Measurements from ENCODE around the gene MRRF.

The MRRF gene, protein sequence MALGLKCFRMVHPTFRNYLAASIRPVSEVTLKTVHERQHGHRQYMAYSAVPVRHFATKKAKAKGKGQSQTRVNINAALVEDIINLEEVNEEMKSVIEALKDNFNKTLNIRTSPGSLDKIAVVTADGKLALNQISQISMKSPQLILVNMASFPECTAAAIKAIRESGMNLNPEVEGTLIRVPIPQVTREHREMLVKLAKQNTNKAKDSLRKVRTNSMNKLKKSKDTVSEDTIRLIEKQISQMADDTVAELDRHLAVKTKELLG

GRCh38 chr9:122264360-122265148 lies at the start of gene MRRF, which contains the start of gene RBM18:
Gene MRRF, plus strand, starts transcription at chr9:122264882. Its CDS starts 6,010 bp downstream, at chr9:122270892.
Gene RBM18, minus strand, starts transcription at chr9:122264840. Its CDS starts 3,348 bp downstream, at chr9:122261492.
- DNase-seq (ENCODE audit: extremely low read depth in 1 of 2, low read depth in 1 of 2), result peak; percentile 82 to 87

DNA sequence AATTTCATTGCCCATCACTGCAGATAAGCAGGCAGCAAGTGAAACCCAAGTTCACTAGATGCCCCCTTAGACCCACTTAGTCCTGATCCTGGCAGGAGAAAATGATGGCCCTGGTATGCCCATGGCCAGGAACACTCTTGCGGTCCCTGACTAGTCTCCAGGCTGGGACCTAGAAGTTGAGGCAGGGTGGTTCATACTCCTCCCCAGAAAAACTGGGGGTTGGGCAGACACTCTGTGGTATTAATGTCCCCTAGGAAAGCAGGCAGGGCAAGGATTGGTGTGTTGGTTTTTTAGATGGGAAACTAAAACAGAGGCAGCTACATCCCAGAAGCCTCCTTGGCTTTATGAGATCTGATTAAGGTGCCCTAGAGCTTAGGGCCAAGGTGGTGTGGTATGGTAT lies 49.0 kb upstream of the MRRF start:
- no peak for DNase-seq (ENCODE audit: extremely low read depth in 1 of 2, low read depth in 1 of 2)

- no peak for DNase-seq (ENCODE audit: extremely low read depth in 1 of 2, low read depth in 1 of 2)
Observed at GRCh38 chr9:122216138-122216797, 48.4 kb upstream of the MRRF start.

DNA sequence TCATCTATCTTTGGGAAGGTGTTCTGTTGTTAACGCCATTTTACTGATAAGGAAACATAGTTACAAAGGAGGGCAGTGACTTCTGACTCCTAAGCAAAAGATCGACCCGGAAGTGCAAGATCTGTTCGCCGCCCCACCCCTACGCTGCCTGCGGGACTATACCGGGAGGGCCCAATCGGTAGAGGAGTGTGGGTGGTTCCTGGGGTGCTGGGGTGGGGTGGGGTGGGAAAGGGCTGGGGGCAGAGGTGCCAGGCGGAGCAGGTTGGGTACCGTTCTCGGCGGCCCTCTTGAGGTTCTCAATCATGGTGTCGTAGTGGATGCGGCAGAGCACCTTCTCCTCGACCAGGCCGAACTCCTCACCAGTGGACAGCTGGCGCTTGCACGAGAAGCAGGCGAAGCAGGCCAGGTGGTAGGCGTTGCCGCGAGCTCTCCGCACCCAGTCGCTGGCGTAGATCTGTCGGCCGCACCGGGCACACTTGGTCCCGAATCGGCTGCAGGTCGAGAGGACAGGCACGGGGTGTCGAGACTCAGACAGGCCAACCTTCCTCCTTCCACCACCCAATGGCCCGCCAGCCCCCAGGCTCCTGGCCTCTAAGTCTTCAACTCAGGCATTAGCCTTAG lies 47.8 kb upstream of the MRRF start:
- DNase-seq (ENCODE audit: extremely low read depth in 1 of 2, low read depth in 1 of 2), result no peak

DNA sequence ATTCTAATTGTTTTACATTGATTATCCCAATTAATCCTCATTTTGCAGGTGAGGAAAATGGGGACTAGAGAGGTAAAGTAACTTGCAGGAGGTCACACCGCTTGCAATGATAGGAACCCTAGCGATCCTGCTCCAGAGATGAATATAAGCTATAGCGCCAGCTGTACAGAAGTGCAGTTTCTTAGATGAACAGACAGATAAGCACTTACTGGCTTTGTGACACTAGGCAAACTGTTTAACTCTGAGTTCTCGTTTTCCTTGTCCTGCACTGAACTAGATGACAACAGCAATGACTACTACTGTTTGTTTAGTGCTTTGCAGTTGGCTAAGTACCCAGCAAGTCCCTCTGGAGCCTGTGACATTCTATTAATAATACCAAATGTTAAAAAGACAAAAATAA lies 47.0 kb upstream of the MRRF start:
- no peak for DNase-seq (ENCODE audit: extremely low read depth in 1 of 2, low read depth in 1 of 2)

- no peak for DNase-seq (ENCODE audit: extremely low read depth in 1 of 2, low read depth in 1 of 2)
Observed at GRCh38 chr9:122218071-122218934, 46.4 kb upstream of the MRRF start.

DNA sequence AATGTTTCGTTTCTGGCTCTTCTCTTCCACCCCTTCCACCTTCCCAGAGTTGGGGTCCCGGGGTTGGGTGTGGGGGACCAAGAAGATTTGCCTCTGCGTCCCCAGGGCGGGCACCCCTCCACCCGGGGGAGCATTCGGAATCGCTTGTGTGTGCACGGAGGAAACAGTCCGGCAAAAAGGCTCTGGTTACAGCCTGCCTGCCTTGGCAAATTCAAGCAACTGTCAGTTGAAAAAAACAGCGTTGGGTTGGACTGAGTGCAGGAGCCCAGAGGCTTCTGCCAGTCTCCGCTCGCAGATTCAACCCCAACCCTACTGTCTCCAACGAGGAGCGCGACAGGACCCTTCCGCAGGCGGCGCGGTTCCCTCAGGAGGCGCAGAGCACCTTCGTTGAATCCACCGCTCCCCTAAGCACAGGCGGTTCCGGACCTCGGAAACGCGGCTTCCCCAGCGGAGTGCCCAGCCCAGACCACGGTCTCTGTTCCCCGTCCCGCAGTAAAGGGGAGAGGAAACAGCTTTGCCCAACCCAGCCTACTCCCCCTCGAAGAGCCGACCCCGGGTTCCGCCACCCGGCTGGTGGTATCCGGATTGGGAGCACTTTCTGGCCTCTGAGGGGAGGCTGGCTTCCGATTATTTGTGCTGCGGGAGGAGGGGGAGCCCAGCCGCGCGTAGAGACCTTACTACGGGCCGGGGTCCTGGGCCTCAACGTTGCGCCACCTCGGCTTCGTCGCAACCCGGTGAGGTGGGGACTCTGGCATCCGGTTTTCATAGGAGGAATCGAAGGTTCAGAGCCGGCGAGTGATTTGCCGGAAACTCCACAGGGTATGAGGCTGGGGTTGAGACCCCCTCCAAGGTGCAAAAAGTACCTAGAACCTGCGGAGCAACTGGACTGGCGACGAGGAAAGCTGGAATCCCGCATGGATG lies 45.5 kb upstream of the MRRF start:
- no peak for DNase-seq (ENCODE audit: extremely low read depth in 1 of 2, low read depth in 1 of 2)

- no peak for DNase-seq (ENCODE audit: extremely low read depth in 1 of 2, low read depth in 1 of 2)
Observed at GRCh38 chr9:122219856-122220672, 44.6 kb upstream of the MRRF start.

DNA sequence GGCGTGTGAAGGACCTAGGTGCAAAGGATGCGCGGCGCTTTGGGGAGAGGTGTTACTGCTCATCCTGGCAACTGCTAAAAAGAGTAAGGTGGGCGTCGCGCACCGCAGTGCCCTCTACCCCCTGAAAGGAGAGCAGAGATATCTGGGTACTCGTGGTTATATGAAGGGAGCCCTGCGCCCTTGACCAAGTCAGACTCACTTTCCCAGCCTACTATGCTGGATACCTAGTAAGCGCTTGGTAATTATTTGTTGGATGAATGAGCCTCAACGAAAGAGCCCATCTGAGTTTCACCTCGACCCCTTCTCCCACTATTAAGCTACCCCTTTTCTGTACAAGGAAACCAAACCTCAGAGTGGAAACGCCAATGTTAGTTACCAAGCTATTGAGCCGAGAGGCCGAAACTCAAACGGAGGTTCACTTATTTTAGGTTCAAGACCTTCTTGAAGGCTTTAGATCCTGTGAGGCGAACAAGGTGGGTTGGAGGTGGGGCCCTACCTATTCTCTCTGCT lies 44.0 kb upstream of the MRRF start:
- no peak for DNase-seq (ENCODE audit: extremely low read depth in 1 of 2, low read depth in 1 of 2)

GRCh38 chr9:122221183-122221811 lies 43.4 kb upstream of the MRRF start:
- no peak for DNase-seq (ENCODE audit: extremely low read depth in 1 of 2, low read depth in 1 of 2)

GRCh38 chr9:122222791-122223190 lies 41.9 kb upstream of the MRRF start:
- no peak for DNase-seq (ENCODE audit: extremely low read depth in 1 of 2, low read depth in 1 of 2)

DNA sequence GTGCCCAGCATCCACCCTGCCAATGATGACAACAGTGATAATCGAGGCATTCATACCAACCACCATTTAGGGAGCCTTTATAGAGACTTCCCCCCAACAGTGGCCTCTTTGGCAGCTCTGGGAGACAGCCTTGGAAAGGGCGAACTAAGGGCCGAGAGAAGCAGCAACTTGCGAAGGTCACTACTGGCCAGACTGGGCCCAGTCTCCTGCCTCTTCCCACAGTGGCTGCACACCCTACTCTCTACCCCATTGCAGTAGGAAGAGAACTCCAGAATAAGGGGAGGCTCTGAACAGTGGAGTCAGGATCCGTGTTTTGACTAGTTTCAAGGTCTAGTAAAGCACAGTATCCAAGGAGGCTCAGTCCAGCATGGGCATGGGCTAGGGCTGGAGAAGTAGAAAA lies 41.2 kb upstream of the MRRF start:
- DNase-seq (ENCODE audit: extremely low read depth in 1 of 2, low read depth in 1 of 2), result no peak

- DNase-seq (ENCODE audit: extremely low read depth in 1 of 2, low read depth in 1 of 2), result no peak
Observed at GRCh38 chr9:122225312-122226141, 39.2 kb upstream of the MRRF start.

DNA sequence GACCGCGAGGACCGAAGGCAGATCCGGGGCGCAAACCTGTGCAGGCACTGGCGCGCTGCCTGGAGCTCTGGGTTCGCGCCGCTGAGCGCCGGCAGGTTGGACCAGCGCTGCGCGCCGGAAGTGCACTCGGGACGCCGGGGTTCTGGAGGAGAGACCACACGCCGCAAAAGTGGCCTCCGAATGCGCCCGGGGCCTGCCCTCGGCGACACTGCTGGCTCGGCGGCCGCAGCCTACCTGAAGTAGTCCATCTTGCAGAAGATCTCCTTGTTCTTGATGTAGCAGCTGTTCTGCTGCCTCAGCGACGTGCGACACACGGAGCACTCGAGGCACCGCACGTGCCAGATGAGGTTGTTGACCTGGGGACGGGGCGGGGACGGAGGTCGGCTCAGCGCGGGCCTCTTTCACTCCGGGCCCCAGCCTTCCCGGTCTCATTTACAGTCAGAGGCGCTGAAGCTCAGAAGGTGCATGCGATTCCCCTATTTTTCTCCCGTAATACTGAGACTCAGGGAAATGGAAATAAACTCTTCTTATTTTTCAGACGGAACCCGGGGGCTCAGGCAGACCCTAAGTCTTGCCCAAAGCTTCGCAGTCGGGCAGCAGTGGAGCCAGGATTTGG lies 38.4 kb upstream of the MRRF start:
- DNase-seq (ENCODE audit: extremely low read depth in 1 of 2, low read depth in 1 of 2), result no peak

- no peak for DNase-seq (ENCODE audit: extremely low read depth in 1 of 2, low read depth in 1 of 2)
Observed at GRCh38 chr9:122226758-122227574, 37.7 kb upstream of the MRRF start.

GRCh38 chr9:122227575-122227900 lies 37.1 kb upstream of the MRRF start:
- DNase-seq (ENCODE audit: extremely low read depth in 1 of 2, low read depth in 1 of 2), result no peak

Data from stimulated activated CD8-positive, alpha-beta memory T cell treated with anti-CD3 and anti-CD28 coated beads, Interleukin-7, amount 100 ng/mL, for 48 hours (primary cell).